CD4-positive, alpha-beta T cell treated with Interleukin-15 for 1 hour (primary cell): Measurements from ENCODE around the gene MYO1G.
A peak's percentile ranks its signal among the peaks of the same experiment; 100 is the strongest.
"Not testable (repeated sequence)": the region's sequence is repeated elsewhere in the genome, so short reads cannot be mapped to it uniquely, and the experiment has no call there.

ENCODE experiments used
- DNase-seq: peaks from one replicate; pipeline ENCODE4 v3.0.0-alpha.2; 2020

MYO1G gene

GRCh38 chr7:44978511-44979366 lies at the start of gene MYO1G:
Gene MYO1G, minus strand, starts transcription at chr7:44979015. Its CDS starts 54 bp downstream, at chr7:44978961.
- peak; percentile 91 for DNase-seq

GRCh38 chr7:45028138-45028919 lies 49.5 kb upstream of the MYO1G start:
- DNase-seq, result no peak

- DNase-seq, result no peak
These were observed 48.9 kb upstream of the MYO1G start for GRCh38 chr7:45027774-45028114.

GRCh38 chr7:45026984-45027773 lies 48.4 kb upstream of the MYO1G start:
- peak; percentile 31 for DNase-seq

- no peak for DNase-seq
These were observed 47.2 kb upstream of the MYO1G start for GRCh38 chr7:45026013-45026412.

GRCh38 chr7:45025473-45025872 lies 46.7 kb upstream of the MYO1G start:
- DNase-seq, result not testable (repeated sequence)

GRCh38 chr7:45024126-45024744 lies 45.4 kb upstream of the MYO1G start:
- no peak for DNase-seq

- no peak for DNase-seq
These were observed 42.9 kb upstream of the MYO1G start for GRCh38 chr7:45021604-45022296.

GRCh38 chr7:45020915-45021314 lies 42.1 kb upstream of the MYO1G start:
- DNase-seq, result no peak

GRCh38 chr7:45017253-45017652 lies 38.4 kb upstream of the MYO1G start:
- DNase-seq, result no peak

GRCh38 chr7:45015313-45015712 lies 36.5 kb upstream of the MYO1G start:
- DNase-seq, result no peak

- DNase-seq, result no peak
These were observed 34.7 kb upstream of the MYO1G start for GRCh38 chr7:45013465-45013967.

- no peak for DNase-seq
These were observed 28.9 kb upstream of the MYO1G start for GRCh38 chr7:45007571-45008328.

GRCh38 chr7:45007106-45007505 lies 28.3 kb upstream of the MYO1G start:
- DNase-seq, result no peak

- no peak for DNase-seq
These were observed 25.0 kb upstream of the MYO1G start for GRCh38 chr7:45003789-45004188.

- DNase-seq, result no peak
These were observed 23.0 kb upstream of the MYO1G start for GRCh38 chr7:45001826-45002225.

- peak; percentile 67 for DNase-seq
These were observed 22.4 kb upstream of the MYO1G start for GRCh38 chr7:45001138-45001694.

GRCh38 chr7:45000093-45001032 lies 21.5 kb upstream of the MYO1G start, which contains the start of gene CCM2:
Gene CCM2, plus strand, starts transcription at chr7:45000201. Its CDS starts 133 bp downstream, at chr7:45000334.
- peak; percentile 23 for DNase-seq
